HepG2 (cell line): ENCODE results near the gene VAC14. TPM values are rescaled to one million over a fixed set of nuclear protein-coding genes. Genes with fewer than 3 reads are reported as not detected.

Source experiments
- BATF2 ChIP-seq: sonication (generic); formaldehyde crosslinking; IDR thresholded peaks from 2 replicates; pipeline ENCODE4 v1.8.0; 2022; ENCODE audit warnings: mild to moderate bottlenecking, missing genetic modification reagents, moderate library complexity
- CENPT ChIP-seq: sonication (generic); formaldehyde crosslinking; IDR thresholded peaks from 2 replicates; pipeline ENCODE4 v1.8.0; 2022; ENCODE audit warnings: low read depth, mild to moderate bottlenecking, moderate library complexity, missing genetic modification reagents
- MIER2 ChIP-seq: IDR thresholded peaks from 2 replicates; pipeline ENCODE4 v1.6.1; 2016; ENCODE audit warnings: missing biosample characterization, missing genetic modification reagents
- MYPOP ChIP-seq: sonication (generic); formaldehyde crosslinking; IDR thresholded peaks from 2 replicates; pipeline ENCODE4 v1.8.1; 2023; ENCODE audit warnings: mild to moderate bottlenecking, moderate library complexity, missing genetic modification reagents
- TBX2 ChIP-seq: sonication (generic); formaldehyde crosslinking; IDR thresholded peaks from 2 replicates; pipeline ENCODE4 v1.5.0; 2020; ENCODE audit warnings: missing genetic modification reagents, mild to moderate bottlenecking, borderline replicate concordance
- TP53 ChIP-seq: sonication (generic); formaldehyde crosslinking; conservative IDR thresholded peaks from 2 replicates; pipeline ENCODE4 v1.4.0; 2020; ENCODE audit warnings: missing genetic modification reagents
- YEATS4 ChIP-seq: sonication (generic); formaldehyde crosslinking; IDR thresholded peaks from 2 replicates; pipeline ENCODE4 v1.4.0; 2020; ENCODE audit warnings: missing genetic modification reagents, borderline replicate concordance
- ZNF280B ChIP-seq: sonication (generic); formaldehyde crosslinking; IDR thresholded peaks from 2 replicates; pipeline ENCODE4 v1.5.0; 2020; ENCODE audit warnings: missing genetic modification reagents, mild to moderate bottlenecking, borderline replicate concordance
- ZNF333 ChIP-seq: sonication (generic); formaldehyde crosslinking; IDR thresholded peaks from 2 replicates; pipeline ENCODE4 v1.4.0; 2020; ENCODE audit warnings: mild to moderate bottlenecking, missing genetic modification reagents, borderline replicate concordance
- ZNF430 ChIP-seq: sonication (generic); formaldehyde crosslinking; IDR thresholded peaks from 2 replicates; pipeline ENCODE4 v1.9.0; 2021; ENCODE audit warnings: mild to moderate bottlenecking, missing genetic modification reagents
- ZNF501 ChIP-seq: sonication (generic); formaldehyde crosslinking; IDR thresholded peaks from 2 replicates; pipeline ENCODE4 v1.5.1; 2020; ENCODE audit warnings: mild to moderate bottlenecking, moderate library complexity, missing genetic modification reagents
- ZNF883 ChIP-seq: sonication (generic); formaldehyde crosslinking; IDR thresholded peaks from 2 replicates; pipeline ENCODE4 v1.5.1; 2020; ENCODE audit warnings: mild to moderate bottlenecking, missing genetic modification reagents; ENCODE audit errors: not compliant biosample characterization
- polyA plus RNA-seq, 8 experiments: library from polyadenylated mRNA; depleted of rRNA in 3 of 8; stranded (reverse) in 7 of 8; unstranded in 1 of 8; fragments of >200 nt; fragmentation: Illumina TruSeq in 4 of 8; extraction: Trizol in 4 of 8; gene quantifications; 2 replicates each; pipeline versions ENCODE4 v1.2.1 to v1.2.3, GENCODE V29; 2011 to 2016; ENCODE audit warnings: low read depth in 4 of 8, missing spikeins in 1 of 8, mixed read lengths in 1 of 8; ENCODE audit not compliant: insufficient read depth in 1 of 8
- total RNA-seq, 5 experiments: library from RNA; depleted of rRNA; stranded (reverse); fragments of >200 nt; fragmentation: Illumina TruSeq; extraction: Trizol; gene quantifications; 2 replicates each; pipeline ENCODE4 v1.2.3, GENCODE V29; 2016; ENCODE audit warnings: low read depth in 1 of 5

VAC14 gene
- total and polyA plus RNA-seq, 2 of the 13 experiments (the other 11 are each of a cell fraction or from before 2014, with no cell fraction given): 23.5 to 24.6 TPM

GRCh38 chr16:70784692-70785555, 16.0 kb downstream of the VAC14 start (continued):
- TF ChIP-seq TP53 (CRISPR knock-in tag): no peak
- no peak for TF ChIP-seq ZNF430 (CRISPR knock-in tag)
- no peak for TF ChIP-seq MYPOP
- TF ChIP-seq TBX2: no peak
- TF ChIP-seq ZNF501 (CRISPR knock-in tag): no peak
- no peak for TF ChIP-seq BATF2 (CRISPR knock-in tag)
- no peak for TF ChIP-seq ZNF333 (CRISPR knock-in tag)
- no peak for TF ChIP-seq MIER2
- TF ChIP-seq ZNF280B (CRISPR knock-in tag): no peak
- no peak for TF ChIP-seq YEATS4 (CRISPR knock-in tag)
- TF ChIP-seq CENPT (CRISPR knock-in tag): no peak
- no peak for TF ChIP-seq ZNF883 (CRISPR knock-in tag)
